ENCODE measurements around the gene SLC45A1. TPM values are rescaled to one million over a fixed set of nuclear protein-coding genes. Genes with fewer than 3 reads are reported as not detected.

Gene SLC45A1
- total RNA-seq, 4 donors from 2014 or later, result 5.4 to 15.1 (median 7.6) TPM

- TF ChIP-seq CTCF (IDR thresholded peaks at IDR 0.05) (no peak), POLR2A (IDR thresholded peaks at IDR 0.05) (no peak), EP300 (IDR thresholded peaks at IDR 0.05) (no peak)
- H3K4me1 ChIP-seq, result peaks cover 0 to 97% (median 72%) of the 10 kb centered on the region in 4 donors
These were observed 64.2 kb downstream of the SLC45A1 start for GRCh38 chr1:8382051-8382505.

GRCh38 chr1:8382608-8383505 lies 64.9 kb downstream of the SLC45A1 start:
- H3K4me3 ChIP-seq, result no peak overlapping the region
- H3K4me1 ChIP-seq, result peaks cover 0 to 97% (median 65%) of the 10 kb centered on the region in 4 donors
- H3K36me3 ChIP-seq, result peaks cover 0 to 1% (median 0%) of the 10 kb centered on the region in 3 donors
- no peaks in the 10 kb centered on the region for H3K9me3 ChIP-seq
- TF ChIP-seq EP300 (IDR thresholded peaks at IDR 0.05), result peak in 1 of 2 donors; percentile 6
- TF ChIP-seq POLR2A (IDR thresholded peaks at IDR 0.05), result no peak
- no peaks in the 10 kb centered on the region for H3K27me3 ChIP-seq
- DNase-seq (ENCODE audit: low spot score in 2 of 2), result no peak
- WGBS, 2 donors, result 78 to 83% methylated on average over 15 of the region's 15 CpGs
- peak overlapping the region in 2 of 4 donors; percentile 41 to 91 for H3K27ac ChIP-seq

More at GRCh38 chr1:8382051-8382505, 64.2 kb downstream of the SLC45A1 start:
- Histone ChIP-seq H3K27me3 (no peaks in the 10 kb centered on the region), H3K4me3 (no peak overlapping the region), H3K36me3 (no peaks in the 10 kb centered on the region), H3K27ac (peak overlapping the region in 2 of 4 donors; percentile 41 to 91), H3K9me3 (no peaks in the 10 kb centered on the region)
- no peak for DNase-seq (ENCODE audit: low spot score in 2 of 2)
- 71 to 78% methylated on average over 9 of the region's 9 CpGs for WGBS, 2 donors

- Histone ChIP-seq H3K27me3 (no peaks in the 10 kb centered on the region), H3K4me1 (peaks cover 0 to 88% (median 54%) of the 10 kb centered on the region in 4 donors), H3K27ac (peak overlapping the region in 2 of 4 donors; percentile 7 to 21), H3K36me3 (peaks cover 0 to 10% (median 0%) of the 10 kb centered on the region in 3 donors), H3K4me3 (no peak overlapping the region), H3K9me3 (no peaks in the 10 kb centered on the region)
- TF ChIP-seq EP300 (IDR thresholded peaks at IDR 0.05), result no peak
- TF ChIP-seq POLR2A (IDR thresholded peaks at IDR 0.05), result no peak
- no peak for TF ChIP-seq CTCF (IDR thresholded peaks at IDR 0.05)
- DNase-seq (ENCODE audit: low spot score in 2 of 2), result no peak
- 64 to 67% methylated on average over 6 of the region's 6 CpGs for WGBS, 2 donors
These were observed 66.2 kb downstream of the SLC45A1 start for GRCh38 chr1:8384088-8384487.

DNA sequence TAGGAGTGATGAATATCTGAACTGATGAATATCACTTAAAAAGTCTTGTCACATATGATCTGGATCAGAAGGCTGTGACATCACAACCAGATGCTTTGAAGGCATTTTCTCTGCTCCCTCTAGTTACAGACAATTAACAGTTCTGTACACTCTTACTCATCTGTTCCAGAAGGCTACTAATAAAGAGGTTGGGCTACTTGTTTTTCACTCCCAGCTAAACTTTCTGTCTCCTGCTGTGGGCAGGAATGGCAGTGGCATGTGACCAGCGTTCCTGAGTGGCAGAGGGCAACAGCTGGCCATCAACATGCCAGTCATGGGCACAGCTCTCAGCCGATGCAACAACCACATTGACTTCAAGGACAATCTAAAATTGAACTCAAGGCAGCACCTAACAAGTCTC lies 66.7 kb downstream of the SLC45A1 start:
- peak overlapping the region in 2 of 4 donors; percentile 7 to 21 for H3K27ac ChIP-seq
- H3K27me3 ChIP-seq, result no peaks in the 10 kb centered on the region
- H3K36me3 ChIP-seq, result peaks cover 0 to 15% (median 0%) of the 10 kb centered on the region in 3 donors
- peaks cover 0 to 88% (median 49%) of the 10 kb centered on the region in 4 donors for H3K4me1 ChIP-seq
- DNase-seq (ENCODE audit: low spot score in 2 of 2), result no peak
- 55 to 59% methylated on average over 2 of the region's 2 CpGs for WGBS, 2 donors
- TF ChIP-seq EP300 (IDR thresholded peaks at IDR 0.05), result no peak
- no peak for TF ChIP-seq POLR2A (IDR thresholded peaks at IDR 0.05)
- TF ChIP-seq CTCF (IDR thresholded peaks at IDR 0.05), result no peak
- H3K4me3 ChIP-seq, result no peak overlapping the region
- H3K9me3 ChIP-seq, result no peaks in the 10 kb centered on the region

- TF ChIP-seq POLR2A (IDR thresholded peaks at IDR 0.05) (no peak), EP300 (IDR thresholded peaks at IDR 0.05) (no peak), CTCF (IDR thresholded peaks at IDR 0.05) (no peak)
- DNase-seq (ENCODE audit: low spot score in 2 of 2), result no peak
- H3K27me3 ChIP-seq, result no peaks in the 10 kb centered on the region
- peaks cover 0 to 88% (median 34%) of the 10 kb centered on the region in 4 donors for H3K4me1 ChIP-seq
- peaks cover 0 to 17% (median 0%) of the 10 kb centered on the region in 3 donors for H3K36me3 ChIP-seq
- H3K9me3 ChIP-seq, result no peaks in the 10 kb centered on the region
- peak overlapping the region in 2 of 4 donors; percentile 39 to 50 for H3K27ac ChIP-seq
- no peak overlapping the region for H3K4me3 ChIP-seq
These were observed 68.3 kb downstream of the SLC45A1 start for GRCh38 chr1:8386247-8386646.
